Measurements from ENCODE around the gene FAU.
"Not testable (repeated sequence)": the region's sequence is repeated elsewhere in the genome, so short reads cannot be mapped to it uniquely, and the experiment has no call there.

The FAU gene

DNA sequence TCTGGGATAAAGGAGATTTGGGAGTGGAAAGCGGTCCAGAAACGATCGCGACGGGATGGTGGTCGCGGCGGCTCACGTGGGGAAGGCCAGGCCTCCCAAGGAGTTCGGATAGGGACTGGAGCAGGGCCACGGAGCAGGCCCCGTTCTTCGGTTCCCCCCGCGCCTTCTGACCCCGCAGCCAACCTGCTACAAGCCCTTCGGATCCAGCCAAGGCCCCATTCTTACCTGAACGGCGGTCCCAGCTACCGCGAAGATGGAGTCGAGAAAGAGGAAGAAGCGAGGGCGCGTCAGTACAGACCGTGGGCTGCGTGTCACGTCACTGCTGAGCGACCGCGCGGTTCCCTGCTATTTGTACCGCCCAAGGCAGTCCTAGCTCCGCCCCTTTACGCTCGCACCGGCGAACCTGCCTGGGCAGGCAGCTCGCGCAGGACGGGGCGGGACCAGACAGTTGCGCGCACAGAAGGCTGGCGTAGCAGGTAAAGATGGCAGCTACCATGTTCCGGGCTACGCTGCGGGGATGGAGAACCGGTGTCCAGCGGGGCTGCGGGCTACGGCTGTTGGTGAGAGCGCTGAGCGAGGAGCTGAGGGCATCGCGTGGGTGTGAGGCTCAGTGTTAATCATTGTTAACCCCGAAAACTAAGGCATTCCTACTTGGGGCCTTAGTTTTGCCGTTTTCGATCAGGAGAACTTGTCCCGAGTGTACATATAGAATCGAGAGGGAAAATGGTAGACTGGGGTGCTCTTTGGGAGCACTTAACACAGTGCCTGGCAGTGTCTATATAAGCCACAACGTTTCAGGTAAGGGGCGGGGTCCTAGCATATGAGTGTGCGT lies at the start of gene FAU, which contains the start of gene MRPL49:
Gene FAU (minus strand): TSS at position 270 of the 832 bp plus-strand sequence. CDS start 321 bp downstream, outside the sequence.
Gene MRPL49 (plus strand): TSS at position 457 of the 832 bp plus-strand sequence. CDS start 26 bp downstream, at position 483.
- peak; percentile 67 for DNase-seq

DNA sequence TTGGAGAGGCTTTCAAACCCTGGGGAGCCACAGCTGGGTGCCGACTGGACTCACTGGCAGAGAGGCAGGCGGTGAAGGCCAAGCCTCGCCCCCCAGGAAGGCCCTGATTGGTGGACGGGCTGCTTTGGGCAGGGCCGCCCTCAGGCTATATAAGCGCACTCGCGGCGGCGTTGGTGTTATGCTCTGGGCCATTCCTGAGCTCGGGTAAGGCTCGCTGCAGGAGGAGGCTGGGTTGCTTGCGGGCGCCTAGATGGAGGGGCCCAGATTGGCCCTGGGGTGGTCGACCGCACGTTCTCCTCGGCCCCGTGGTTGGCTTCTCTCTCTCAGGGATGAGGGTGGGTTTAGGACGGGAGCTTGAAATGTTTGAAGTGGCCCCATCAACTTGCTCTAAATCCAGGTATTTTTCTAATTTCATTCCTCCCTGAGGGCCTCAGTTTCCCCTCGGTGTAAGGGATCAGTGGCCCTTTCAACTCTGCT lies 48.2 kb upstream of the FAU start, which contains the start of gene SPDYC:
Gene SPDYC (plus strand): TSS at position 176 of the 477 bp plus-strand sequence. CDS start 1,125 bp downstream, outside the sequence.
- DNase-seq, result no peak

DNA sequence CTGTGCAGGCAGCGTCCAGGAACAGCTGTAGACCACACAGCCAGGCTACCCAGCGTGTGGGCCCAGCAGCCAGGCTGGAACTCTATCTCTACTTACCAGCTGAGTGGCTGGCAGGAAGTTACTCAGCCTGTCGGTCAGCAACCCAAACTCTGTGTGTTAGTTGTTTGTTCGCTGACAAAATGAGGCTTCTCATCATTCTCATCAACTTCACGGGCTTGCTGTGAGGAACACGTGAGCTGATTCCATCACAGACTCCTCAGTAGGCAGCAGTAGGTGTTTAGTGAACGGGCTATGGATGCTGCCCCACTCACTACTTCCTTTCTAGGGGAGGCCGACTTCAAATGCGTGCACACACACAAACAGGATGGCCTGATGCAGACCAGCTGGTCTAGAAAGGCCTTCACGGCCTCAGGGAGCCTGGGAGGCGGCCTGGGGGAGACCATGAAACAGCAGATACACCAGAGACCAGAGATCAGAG lies 47.3 kb upstream of the FAU start:
- DNase-seq, result no peak

DNA sequence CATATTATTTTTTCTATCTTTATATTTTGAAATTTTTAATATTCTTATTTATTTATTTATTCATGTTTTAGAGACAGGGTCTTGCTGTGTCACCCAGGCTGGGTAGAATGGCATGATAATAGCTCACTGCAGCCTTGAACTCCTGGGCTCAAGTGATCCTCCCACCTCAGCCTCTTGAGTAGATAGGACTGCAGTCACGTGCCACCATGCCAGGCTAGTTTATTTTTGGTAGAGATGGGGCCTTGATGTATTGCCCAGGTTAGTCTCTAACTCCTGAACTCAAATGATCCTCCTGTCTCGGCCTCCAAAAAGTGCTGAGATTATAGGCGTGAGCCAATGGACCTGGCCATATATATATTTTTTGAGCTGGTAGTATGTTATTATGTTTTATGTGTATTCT lies 45.7 kb upstream of the FAU start:
- DNase-seq, result no peak

DNA sequence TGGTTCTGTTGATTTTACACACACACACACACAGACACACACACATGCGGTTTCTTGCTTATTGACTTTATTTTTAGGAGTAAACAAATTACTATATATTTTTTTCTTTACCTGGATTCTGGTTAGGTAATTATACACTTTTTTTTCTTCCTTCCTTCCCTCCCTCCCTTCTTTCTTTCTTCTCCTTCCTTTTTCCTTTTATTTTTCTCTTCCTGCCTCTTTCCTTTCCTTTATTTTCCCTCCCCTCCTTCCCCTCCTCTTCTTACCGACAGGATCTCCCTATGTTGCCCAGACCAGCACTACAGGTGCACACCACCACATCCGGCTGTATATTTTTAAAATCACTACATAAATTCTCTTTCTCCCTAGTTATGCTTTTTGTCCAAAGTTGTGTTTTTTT lies 45.0 kb upstream of the FAU start:
- DNase-seq, result no peak

DNA sequence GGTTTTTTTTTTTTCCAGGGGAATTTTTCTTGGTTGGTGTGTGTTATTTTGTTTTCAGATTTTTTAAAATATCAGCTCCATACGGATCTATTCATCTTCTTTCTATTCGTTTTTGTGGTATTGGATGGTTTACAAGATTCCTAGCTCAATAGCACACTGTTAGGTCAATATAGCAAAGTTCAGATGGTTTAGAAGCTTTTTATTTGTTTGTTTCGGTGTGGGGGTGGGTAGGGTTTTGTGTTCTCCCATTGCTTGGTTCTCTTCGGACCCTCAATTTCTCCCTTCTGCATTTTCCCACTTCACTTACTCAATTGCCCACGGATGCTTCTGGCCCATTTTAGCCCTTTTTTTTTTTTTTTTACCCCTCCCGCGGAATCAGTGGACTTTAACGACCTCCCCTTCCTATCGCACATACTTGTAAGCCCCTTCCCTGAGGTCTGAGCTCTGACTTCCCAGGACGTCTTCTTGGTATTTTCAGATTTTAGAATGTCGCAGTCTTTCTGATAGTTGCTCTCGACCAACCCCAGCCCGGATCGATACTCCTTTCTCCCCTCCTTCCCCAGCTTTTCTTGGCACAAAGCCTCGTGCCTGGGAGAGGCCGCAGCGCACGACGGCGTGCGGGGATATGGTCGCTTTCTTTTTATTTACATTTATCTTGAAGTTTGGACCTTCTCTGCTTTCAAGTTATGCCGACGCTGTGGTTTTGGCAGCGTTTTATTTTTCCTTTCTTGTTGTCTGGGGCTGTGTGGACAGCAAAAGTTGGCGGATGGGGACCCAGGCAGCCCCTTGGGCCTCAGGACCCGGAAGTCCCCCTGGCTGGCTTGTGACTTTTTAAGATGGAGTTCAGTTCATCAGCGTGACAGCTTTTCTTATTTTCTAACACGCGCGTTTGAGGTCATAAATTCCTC lies 43.7 kb upstream of the FAU start:
- DNase-seq, result no peak

GRCh38 chr11:65163684-65164083 lies 41.8 kb upstream of the FAU start:
- no peak for DNase-seq

DNA sequence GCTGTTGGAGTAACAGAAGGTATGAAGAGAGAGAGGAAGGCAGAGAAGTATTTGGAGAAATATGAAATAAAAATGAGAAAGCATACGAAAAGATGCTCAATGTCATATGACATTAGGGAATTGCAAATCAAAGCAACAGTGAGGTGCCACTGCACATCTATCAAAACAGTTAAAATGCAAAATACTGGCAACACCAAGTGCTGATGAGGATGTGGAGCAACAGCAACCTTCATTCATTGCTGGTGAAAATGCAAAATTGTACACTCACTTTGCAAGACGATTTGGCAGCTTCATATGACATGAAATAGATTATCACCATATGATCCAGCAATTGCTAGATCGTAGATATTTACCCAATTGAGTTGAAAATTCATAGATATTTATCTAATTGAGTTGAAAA lies 38.7 kb upstream of the FAU start:
- DNase-seq, result no peak

DNA sequence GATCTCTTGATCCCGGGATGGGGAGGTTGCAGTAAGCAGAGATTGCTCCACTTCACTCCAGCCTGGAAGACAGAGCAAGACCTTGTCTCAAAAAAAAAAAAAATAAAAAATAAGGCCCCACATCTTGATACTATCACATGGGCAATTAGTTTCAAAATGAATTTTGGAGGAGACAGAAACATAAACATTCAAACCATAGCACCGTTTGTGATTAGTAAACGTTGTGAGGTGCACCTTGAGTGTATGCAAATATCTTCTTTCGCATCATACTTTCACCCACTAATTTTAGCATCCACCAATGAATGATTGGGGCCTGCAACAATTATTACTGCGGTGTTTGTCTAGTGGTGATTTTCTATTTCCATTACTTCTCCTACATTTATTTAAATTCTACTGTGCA lies 37.1 kb upstream of the FAU start:
- no peak for DNase-seq

DNA sequence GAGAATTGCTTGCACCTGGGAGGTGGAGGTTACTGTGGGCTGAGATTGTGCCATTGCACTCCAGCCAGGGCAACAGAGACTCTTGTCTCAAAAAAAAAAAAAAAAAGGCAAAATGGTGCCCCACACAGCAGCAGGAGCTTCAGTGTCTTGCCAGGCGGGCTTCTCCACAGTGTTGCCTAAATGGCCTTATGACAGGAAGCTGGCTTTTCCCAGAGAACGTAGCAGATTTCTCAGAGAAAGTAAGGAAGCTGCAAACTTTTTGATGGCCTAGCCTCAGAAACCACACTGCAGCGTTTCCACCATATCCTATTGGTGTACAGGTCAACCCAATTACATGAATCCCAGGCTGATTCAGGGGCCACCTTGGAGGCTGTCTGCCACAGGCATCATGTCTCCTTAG lies 35.4 kb upstream of the FAU start:
- DNase-seq, result no peak

GRCh38 chr11:65156926-65157325 lies 35.0 kb upstream of the FAU start:
- DNase-seq, result no peak

- DNase-seq, result no peak
These were observed 34.3 kb upstream of the FAU start for GRCh38 chr11:65156256-65156655.

- DNase-seq, result no peak
These were observed 30.2 kb upstream of the FAU start for GRCh38 chr11:65152122-65152521.

DNA sequence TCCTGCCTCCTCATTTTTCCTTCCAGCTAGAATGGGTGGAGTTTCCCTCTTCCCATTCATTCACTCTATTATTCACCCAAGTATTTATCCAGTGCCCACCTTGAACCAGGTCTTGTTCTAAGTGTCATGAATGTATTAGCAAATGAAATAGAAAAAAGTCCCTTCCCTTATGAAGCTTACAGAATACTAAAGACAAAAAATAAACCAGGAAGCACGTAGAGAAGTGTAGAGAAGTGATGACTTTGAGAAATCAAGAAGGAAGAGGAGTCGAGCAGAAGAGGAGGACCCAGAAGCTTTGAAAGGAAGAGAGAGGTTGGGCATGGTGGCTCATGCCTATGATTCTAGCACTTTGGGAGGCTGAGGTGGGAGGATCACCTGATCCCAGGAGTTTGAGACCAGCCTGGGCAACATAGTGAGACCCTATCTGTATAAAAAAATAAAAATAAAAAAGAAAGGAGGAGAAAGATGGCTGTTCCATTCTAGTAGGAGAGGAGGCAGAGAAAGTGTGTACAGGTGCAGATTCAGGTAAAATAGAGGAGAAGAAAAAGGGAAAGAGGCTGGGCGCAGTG lies 29.5 kb upstream of the FAU start:
- DNase-seq, result no peak

DNA sequence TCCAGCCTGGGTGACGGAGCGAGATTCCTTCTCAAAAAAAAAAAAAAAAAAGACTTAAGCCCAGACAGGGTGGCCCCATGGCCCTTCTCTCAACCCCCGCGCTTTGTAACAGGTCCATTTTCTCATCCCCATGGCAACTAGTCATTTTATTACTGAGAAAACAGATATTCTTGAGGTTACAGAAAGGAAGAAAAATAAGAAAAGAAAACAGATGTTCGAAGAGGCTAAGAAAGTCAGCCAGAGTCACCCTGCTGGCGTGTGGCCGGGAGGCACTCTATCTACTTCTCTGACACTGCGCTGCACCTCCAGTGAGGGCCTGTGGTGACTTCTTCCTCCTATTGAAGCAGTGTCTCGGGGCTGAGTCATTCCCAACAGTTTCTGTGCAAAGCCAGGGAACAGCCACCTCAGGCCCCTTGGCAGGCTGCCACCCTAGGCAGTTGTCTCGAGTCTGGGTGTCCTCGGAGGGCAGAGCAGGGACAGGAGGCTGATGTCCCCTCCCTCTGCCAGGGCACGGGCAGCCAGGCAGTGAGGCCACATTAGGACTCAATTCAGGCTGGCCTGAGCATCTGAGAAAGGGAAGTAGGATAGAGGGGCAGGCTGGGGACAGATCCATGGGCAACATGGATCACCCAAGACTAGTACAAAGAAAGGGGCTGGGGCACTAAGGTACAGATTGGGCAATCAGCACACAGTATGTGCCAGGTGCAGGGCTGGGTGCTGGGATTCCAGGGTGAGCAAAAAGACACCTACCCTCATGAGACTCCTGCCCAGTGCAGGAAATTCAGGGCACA lies 28.8 kb upstream of the FAU start:
- no peak for DNase-seq

GRCh38 chr11:65150131-65150508 lies 28.2 kb upstream of the FAU start:
- DNase-seq, result not testable (repeated sequence)

- no peak for DNase-seq
These were observed 26.7 kb upstream of the FAU start for GRCh38 chr11:65148657-65149056.

DNA sequence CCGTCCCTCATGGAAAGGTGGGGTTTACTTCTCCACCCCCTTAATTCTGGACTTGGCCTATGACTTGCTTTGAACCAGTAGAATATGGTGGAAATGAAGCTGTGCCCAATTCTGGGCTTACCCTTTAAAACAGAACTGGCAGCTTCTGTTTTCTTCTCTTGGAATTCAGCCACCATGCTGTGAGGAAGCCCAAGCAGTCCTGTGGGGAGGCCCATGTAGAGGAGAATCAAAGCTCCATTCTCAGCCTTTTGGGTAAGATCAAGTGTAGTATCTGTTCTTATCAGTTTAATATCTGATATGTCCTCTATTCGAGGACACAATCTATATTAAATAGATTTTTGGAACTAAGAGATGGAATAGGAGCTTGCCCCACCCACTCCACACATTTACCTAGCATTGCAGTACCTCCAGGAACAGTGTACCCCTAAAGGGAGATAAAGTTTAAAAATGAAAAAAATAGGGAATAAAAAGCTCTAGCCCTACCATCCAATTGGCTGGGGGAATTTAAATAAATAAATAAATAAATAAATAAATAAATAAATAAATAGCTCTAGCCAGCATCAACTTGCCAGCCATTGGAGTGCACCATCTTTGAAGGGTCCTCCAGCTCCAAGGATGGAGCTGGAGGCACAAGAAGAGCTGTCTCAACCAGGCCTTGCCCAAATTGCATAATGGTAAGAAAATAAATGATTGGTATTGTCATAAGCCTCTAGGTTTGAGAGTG lies 25.6 kb upstream of the FAU start:
- no peak for DNase-seq

GRCh38 chr11:65141896-65142494 lies 20.1 kb upstream of the FAU start:
- DNase-seq, result no peak

DNA sequence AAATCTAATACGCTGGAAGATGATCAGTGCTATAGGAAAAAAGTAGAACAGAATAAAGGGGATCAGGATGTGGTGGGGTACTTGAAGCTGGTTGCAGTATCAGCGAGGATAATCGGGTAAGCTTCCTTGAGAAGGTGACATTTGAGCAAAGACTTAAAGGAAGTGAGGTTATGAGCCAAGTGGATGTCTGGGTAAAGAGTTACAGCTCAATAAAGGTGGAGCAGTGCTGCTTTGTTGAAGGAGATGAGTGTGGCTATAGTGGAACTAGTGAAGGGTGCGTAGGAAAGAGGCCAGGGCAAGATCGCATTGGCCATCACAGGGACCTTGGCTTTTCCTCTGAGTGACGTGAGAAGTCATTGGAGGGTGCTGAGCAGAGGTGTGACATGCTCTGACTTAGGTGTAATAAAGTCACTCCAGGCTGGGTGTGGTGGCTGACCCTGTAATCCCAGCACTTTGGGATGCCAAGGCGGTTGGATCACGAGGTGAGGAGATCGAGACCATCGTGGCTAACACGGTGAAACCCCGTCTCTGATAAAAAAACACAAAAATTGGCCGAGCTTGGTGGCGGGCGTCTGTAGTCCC lies 14.7 kb upstream of the FAU start:
- no peak for DNase-seq

Measured in GOT3 (cell line).